ENCODE data around the gene PAH. TPM values are rescaled to one million over a fixed set of nuclear protein-coding genes. Genes with fewer than 3 reads are reported as not detected.

Gene PAH
- total and polyA plus RNA-seq, 10 donors = 0.09 TPM; not detected in 9

DNA sequence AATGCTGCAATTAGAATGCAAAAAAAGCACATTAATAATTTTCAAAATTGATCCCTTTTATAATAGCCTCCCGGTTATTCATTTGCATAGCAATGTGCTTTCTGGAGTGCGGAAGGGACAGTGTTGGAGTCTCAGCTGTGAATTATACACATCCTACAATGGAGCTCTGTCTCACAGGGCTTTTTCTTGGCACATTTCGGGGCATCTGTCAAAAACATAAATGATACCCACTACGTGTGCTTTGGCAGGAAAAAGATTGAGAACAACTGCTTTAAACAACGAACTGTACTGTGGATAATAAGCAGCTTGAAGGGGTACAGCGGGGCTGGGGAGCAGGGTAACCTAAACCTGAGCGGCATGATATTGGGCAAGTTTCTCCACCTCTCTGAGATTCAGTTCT lies 123.1 kb downstream of the PAH start:
- H3K9me3 ChIP-seq = no peaks in the 10 kb centered on the region
- WGBS, 5 donors = 76 to 88% (median 80%) methylated on average over 7 of the region's 7 CpGs
- peaks cover 0 to 23% (median 0%) of the 10 kb centered on the region in 7 donors for H3K27me3 ChIP-seq (replicated peaks in 1 of 7)
- intact Hi-C loops (cut with DNase I; ENCODE audit: low total_unique reads) = no loop called here
- no peaks in the 10 kb centered on the region for H3K36me3 ChIP-seq
- no peaks in the 10 kb centered on the region for H3K4me1 ChIP-seq
- no peak for DNase-seq
- TF ChIP-seq, protein P1, sequence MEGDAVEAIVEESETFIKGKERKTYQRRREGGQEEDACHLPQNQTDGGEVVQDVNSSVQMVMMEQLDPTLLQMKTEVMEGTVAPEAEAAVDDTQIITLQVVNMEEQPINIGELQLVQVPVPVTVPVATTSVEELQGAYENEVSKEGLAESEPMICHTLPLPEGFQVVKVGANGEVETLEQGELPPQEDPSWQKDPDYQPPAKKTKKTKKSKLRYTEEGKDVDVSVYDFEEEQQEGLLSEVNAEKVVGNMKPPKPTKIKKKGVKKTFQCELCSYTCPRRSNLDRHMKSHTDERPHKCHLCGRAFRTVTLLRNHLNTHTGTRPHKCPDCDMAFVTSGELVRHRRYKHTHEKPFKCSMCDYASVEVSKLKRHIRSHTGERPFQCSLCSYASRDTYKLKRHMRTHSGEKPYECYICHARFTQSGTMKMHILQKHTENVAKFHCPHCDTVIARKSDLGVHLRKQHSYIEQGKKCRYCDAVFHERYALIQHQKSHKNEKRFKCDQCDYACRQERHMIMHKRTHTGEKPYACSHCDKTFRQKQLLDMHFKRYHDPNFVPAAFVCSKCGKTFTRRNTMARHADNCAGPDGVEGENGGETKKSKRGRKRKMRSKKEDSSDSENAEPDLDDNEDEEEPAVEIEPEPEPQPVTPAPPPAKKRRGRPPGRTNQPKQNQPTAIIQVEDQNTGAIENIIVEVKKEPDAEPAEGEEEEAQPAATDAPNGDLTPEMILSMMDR (IDR thresholded peaks at IDR 0.05 in 8 of 11, conservative IDR thresholded peaks at IDR 0.05 in 3 of 11) = no peak
- TF ChIP-seq POLR2AphosphoS5 (IDR thresholded peaks at IDR 0.05) (no peak), POLR2A (IDR thresholded peaks at IDR 0.05) (no peak)
- no peak overlapping the region for H3K27ac ChIP-seq
- H3K4me3 ChIP-seq = no peak overlapping the region

Other genes starting within 250 kb of the PAH start
- not detected for gene ASCL1, start 40.4 kb upstream of the PAH start, total RNA-seq
- gene ASCL1, start 40.4 kb upstream of the PAH start, polyA plus RNA-seq = under 1 TPM in 1 of 3 donors, not detected in 2; 0.02 TPM